SU-DHL-6 (cell line): ENCODE results near the gene GABBR2.

Source experiments
- H2AFZ ChIP-seq: fragments of 200-600 bp; sonication (generic); 2 replicates; pipeline ENCODE4 v1.6.1; 2014; ENCODE audit warnings: low read depth, mild to moderate bottlenecking, moderate library complexity, mixed read lengths, antibody characterized with exemption, low read length; ENCODE audit not compliant: severe bottlenecking
- H3F3A ChIP-seq: fragments of 200-600 bp; shearing (Covaris generic); 2 replicates; pipeline ENCODE4 v1.6.0; 2016; ENCODE audit warnings: antibody characterized with exemption, mild to moderate bottlenecking; ENCODE audit not compliant: insufficient read depth
- H3K27ac ChIP-seq: fragments of 200-600 bp; sonication (generic); 2 replicates; pipeline ENCODE4 v1.5.1; 2016; ENCODE audit warnings: low read depth, mild to moderate bottlenecking, low read length, moderate library complexity, mixed read lengths
- H3K27me3 ChIP-seq: fragments of 200-600 bp; sonication (generic), shearing (Covaris generic); 2 replicates; pipeline ENCODE4 v1.6.0; 2014; ENCODE audit warnings: mild to moderate bottlenecking, low read length
- H3K36me3 ChIP-seq: fragments of 200-600 bp; sonication (generic); 2 replicates; pipeline ENCODE4 v1.6.1; 2014; ENCODE audit warnings: mild to moderate bottlenecking, low read length, mixed read lengths
- H3K4me2 ChIP-seq: fragments of 300-600, 200-600 bp; shearing (Covaris generic), sonication (generic); 2 replicates; pipeline ENCODE4 v1.6.0; 2014; ENCODE audit warnings: low read length, low read depth, mild to moderate bottlenecking; ENCODE audit not compliant: poor library complexity, severe bottlenecking
- H3K4me3 ChIP-seq: fragments of 200-600 bp; sonication (generic); 2 replicates; pipeline ENCODE4 v1.5.1; 2014; ENCODE audit warnings: antibody characterized with exemption, low read length, mild to moderate bottlenecking, mixed read lengths; ENCODE audit not compliant: insufficient read depth, poor library complexity, severe bottlenecking
- H3K79me2 ChIP-seq: fragments of 200-600 bp; sonication (generic); 2 replicates; pipeline ENCODE4 v1.6.1; 2014; ENCODE audit warnings: mild to moderate bottlenecking, low read length, moderate library complexity; ENCODE audit not compliant: insufficient read depth
- H3K9ac ChIP-seq: fragments of 200-600 bp; sonication (generic); 2 replicates; pipeline ENCODE4 v1.7.0; 2014; ENCODE audit warnings: mild to moderate bottlenecking, low read length
- H3K9me2 ChIP-seq: fragments of 200-600 bp; sonication (generic); replicated peaks from 2 replicates; pipeline ENCODE4 v1.6.1; 2014; ENCODE audit warnings: low read length; ENCODE audit not compliant: insufficient read depth
- H3K9me3 ChIP-seq: fragments of 200-600 bp; sonication (generic); 2 replicates; pipeline ENCODE4 v1.6.1; 2014; ENCODE audit warnings: low read length, mixed read lengths; ENCODE audit not compliant: insufficient read depth
- H4K20me1 ChIP-seq: fragments of 200-600 bp; sonication (generic); 2 replicates; pipeline ENCODE4 v1.6.1; 2014; ENCODE audit warnings: low read depth, mild to moderate bottlenecking, antibody characterized with exemption, low read length, moderate library complexity, mixed read lengths
- EZH2phosphoT487 ChIP-seq: fragments of 200-600 bp; sonication (generic), shearing (Covaris generic); conservative IDR thresholded peaks from 2 replicates; pipeline ENCODE4 v1.6.1; 2018; ENCODE audit warnings: mild to moderate bottlenecking, antibody characterized with exemption, low read length, moderate library complexity, mixed read lengths
- TF ChIP-seq, protein P1 (sequence below): fragments of 200-600 bp; sonication (generic); IDR thresholded peaks from one replicate; pipeline ENCODE4 v1.5.1; 2017; ENCODE audit warnings: antibody characterized with exemption, mild to moderate bottlenecking, low read length, moderate library complexity; ENCODE audit not compliant: insufficient read depth, poor library complexity, severe bottlenecking

GABBR2 gene

DNA sequence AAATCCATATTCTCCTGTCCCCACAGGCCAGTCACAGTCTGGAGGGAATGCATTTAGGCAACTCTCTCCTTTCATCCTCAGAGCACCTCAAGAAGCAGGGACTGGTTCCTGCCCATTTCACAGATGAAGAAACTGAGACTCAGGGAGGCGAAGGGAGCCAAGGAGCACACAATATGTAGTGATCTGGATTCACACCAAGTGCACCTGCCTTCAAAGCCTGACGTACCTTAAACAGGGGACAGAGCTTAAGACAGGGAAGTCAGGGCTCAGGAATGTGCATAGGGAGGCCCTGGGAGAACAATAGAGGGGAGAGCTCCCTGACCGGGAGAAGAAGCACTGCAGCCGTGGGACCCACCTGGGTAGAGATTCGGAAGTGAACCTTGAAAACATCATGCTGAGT is 83.0 kb downstream of the GABBR2 start:
- TF ChIP-seq, protein P1, sequence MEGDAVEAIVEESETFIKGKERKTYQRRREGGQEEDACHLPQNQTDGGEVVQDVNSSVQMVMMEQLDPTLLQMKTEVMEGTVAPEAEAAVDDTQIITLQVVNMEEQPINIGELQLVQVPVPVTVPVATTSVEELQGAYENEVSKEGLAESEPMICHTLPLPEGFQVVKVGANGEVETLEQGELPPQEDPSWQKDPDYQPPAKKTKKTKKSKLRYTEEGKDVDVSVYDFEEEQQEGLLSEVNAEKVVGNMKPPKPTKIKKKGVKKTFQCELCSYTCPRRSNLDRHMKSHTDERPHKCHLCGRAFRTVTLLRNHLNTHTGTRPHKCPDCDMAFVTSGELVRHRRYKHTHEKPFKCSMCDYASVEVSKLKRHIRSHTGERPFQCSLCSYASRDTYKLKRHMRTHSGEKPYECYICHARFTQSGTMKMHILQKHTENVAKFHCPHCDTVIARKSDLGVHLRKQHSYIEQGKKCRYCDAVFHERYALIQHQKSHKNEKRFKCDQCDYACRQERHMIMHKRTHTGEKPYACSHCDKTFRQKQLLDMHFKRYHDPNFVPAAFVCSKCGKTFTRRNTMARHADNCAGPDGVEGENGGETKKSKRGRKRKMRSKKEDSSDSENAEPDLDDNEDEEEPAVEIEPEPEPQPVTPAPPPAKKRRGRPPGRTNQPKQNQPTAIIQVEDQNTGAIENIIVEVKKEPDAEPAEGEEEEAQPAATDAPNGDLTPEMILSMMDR = no peak
- no peak for TF ChIP-seq EZH2phosphoT487
- H3K79me2 ChIP-seq = no peaks in the 10 kb centered on the region
- H3K4me2 ChIP-seq = no peak overlapping the region
- H3K9me3 ChIP-seq = no peaks in the 10 kb centered on the region
- no peak overlapping the region for H2AFZ ChIP-seq
- H4K20me1 ChIP-seq = no peaks in the 10 kb centered on the region
- no peaks in the 10 kb centered on the region for H3K27me3 ChIP-seq
- H3K4me3 ChIP-seq = no peak overlapping the region
- no peaks in the 10 kb centered on the region for H3K9me2 ChIP-seq
- no peak overlapping the region for H3K9ac ChIP-seq
- H3F3A ChIP-seq = no peaks in the 10 kb centered on the region
- no peak overlapping the region for H3K27ac ChIP-seq
- no peaks in the 10 kb centered on the region for H3K36me3 ChIP-seq

DNA sequence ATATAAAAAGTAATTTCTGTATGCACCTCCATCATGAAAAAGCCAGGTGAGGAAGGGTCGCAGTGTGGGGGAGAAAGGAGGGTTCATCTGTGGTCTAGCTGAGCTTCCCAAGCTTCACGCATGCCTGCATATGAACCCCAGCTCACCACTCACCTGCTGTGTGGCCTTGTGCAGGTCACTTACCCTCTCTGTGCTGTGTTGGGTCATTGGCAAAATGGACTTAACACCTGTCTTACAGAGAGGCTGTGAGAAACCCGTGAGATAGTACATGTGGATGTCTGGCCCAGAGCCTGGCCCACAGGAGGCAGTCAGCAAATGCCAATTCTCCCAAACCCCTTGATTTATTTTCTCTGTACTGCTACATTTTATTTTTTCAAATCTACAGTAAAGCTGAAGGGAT is 88.9 kb downstream of the GABBR2 start:
- no peaks in the 10 kb centered on the region for H3F3A ChIP-seq
- no peaks in the 10 kb centered on the region for H3K9me2 ChIP-seq
- H3K9me3 ChIP-seq = no peaks in the 10 kb centered on the region
- H3K9ac ChIP-seq = no peak overlapping the region
- H2AFZ ChIP-seq = no peak overlapping the region
- no peak overlapping the region for H3K27ac ChIP-seq
- no peaks in the 10 kb centered on the region for H3K79me2 ChIP-seq
- no peaks in the 10 kb centered on the region for H3K27me3 ChIP-seq
- no peak overlapping the region for H3K4me3 ChIP-seq
- TF ChIP-seq, protein P1 = no peak
- TF ChIP-seq EZH2phosphoT487 = no peak
- no peak overlapping the region for H3K4me2 ChIP-seq
- H3K36me3 ChIP-seq = no peaks in the 10 kb centered on the region
- no peaks in the 10 kb centered on the region for H4K20me1 ChIP-seq

DNA sequence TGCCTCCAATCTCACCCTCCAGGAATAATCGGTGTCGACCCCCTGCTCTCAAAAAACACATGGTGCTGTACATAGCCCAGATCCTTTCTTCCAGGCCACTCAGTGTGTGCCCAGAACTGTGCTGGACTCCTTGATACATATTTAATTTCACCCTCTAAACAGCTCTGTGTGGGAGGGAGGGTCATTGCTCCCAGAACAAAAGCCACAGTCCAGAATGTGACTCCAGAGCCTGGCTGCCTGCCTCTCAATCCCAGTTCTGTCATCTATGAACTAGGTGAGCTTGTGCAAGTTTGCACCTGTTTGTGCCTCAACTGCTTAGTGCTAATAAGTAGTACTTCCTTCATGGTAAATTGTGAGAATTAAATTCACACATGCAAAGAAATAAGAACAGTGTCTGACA is 93.1 kb downstream of the GABBR2 start:
- Histone ChIP-seq H3K9me3 (no peaks in the 10 kb centered on the region), H3K9ac (no peak overlapping the region), H3K4me2 (no peak overlapping the region), H3K9me2 (no peaks in the 10 kb centered on the region), H4K20me1 (no peaks in the 10 kb centered on the region), H3K27me3 (no peaks in the 10 kb centered on the region), H3F3A (no peaks in the 10 kb centered on the region), H3K36me3 (no peaks in the 10 kb centered on the region), H3K27ac (no peak overlapping the region), H2AFZ (no peak overlapping the region), H3K79me2 (no peaks in the 10 kb centered on the region), H3K4me3 (no peak overlapping the region)
- TF ChIP-seq, protein P1 = no peak
- TF ChIP-seq EZH2phosphoT487 = no peak
